Stimulated activated CD4-positive, alpha-beta T cell treated with anti-CD3 and anti-CD28 coated beads, Interleukin-1b, Interleukin-23, amount 100 ng/mL, for 1 hour (primary cell): ENCODE data around the gene MCTP2.

Experiments used
- DNase-seq, 2 donors: peaks; one replicate each; pipeline ENCODE4 v3.0.0-alpha.2; 2020; ENCODE audit warnings: low read depth in 2 of 2

Gene MCTP2

DNA sequence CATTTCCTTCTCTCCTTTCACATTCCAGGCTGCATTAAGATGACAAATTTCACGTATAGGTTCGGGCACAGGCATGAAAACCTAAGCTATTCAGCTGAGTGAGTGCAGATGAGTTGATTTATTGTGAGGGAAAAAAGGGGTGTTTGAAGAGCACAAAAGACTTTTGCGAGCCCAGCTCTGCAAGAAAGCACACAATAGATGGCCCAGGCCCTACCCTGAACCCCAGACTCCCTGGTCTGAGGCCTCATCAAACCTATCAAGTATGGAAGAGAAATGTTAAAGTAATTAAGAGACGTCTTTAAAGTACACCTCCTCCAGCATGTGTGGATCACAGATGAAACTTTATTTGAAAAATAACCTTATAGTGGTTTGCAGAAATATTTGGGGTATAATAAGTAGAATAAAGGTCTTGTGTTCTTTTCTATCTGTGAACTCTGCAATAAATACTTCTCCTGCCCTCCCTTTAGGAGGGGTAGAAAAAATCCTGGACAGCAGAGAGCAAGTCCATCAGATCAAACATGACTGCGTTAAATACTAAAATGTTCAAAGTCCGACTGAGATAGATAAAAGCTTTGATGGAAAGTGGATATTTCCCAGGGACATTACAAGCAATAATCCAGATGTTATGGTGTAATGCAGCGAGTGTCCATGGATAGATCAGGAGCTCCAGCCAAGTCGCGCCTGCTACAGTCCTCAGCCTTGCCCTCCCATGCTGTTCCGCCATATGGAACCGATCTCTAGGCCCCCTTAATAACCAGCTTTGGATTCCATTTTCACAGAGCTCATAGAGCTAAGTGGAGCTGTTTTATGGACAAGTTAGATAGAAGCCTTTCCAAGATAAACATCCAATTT, 121.5 kb downstream of the MCTP2 start:
- DNase-seq: no peak

DNA sequence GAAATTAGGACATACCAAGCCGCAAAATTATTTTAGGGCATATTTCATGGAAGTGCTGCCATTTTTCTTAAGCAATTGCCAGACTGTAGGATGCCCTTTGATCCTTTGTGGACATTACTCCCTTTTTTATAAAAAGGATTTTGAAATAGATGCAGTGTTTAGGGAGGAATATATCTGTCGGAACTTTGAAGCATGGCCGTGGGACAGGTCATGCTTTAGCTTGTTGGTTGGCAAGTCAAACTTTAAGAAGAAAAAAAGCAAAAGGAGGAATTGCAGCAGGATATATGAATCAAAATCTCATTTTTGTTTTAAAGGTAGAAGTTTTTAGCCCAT, 122.1 kb downstream of the MCTP2 start:
- no peak for DNase-seq

DNA sequence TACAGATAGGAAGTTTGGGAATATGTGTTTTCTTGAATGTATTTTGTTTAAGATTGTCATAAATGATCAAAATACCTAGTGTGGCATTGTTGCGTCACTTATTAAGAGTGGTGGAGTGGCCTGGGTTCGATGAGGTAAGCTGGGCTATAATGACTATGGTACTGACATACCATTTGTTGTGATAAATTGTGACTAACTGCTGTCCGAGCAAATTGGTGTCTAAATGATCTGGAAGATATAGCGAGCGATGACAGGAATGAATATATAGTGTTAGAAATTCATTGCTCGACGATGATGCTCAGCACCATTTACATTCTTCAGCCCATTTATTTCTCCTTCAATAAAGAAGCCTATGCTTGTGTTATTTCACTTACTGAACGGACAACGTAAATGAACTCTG, 123.3 kb downstream of the MCTP2 start:
- DNase-seq: no peak

DNA sequence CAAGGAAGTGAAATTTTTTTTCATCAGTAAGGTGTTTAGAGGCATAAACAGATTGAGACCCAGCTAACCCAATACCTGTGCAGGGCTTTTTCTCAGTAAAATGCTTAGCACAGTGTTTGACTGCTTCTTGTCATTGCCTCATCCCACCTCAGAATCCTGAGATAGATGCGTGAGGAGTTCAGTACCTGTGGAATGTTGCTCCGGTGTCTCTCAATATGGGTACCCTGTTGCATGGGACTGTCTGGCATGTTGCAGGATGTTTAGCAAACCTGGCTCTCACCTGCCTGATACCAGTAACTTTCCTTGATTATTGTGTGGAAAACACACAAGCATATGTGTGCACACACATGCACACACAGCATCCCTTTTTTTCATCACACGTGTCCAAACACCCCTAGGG, 128.4 kb downstream of the MCTP2 start:
- DNase-seq: no peak

DNA sequence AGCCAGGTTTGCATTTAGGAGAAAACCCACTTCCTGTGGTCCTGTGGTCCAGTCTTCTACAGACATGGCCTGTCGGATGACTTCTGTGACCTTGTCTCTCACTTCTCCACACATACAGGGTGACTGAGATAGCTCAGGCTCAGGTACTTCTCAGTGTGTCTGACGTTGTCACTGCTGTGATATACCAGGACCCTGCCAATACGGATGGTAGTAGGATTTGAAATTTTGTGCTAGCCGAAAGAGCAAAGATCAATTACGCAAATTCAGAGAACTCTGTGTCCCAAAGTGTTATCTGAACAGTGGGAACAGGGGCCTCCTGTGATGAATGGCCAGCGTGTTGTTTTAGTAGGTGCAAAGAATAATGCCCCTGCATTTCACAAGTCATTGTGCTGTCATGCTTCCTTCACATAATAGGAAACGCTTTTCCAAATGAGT, 128.9 kb downstream of the MCTP2 start:
- DNase-seq: no peak

DNA sequence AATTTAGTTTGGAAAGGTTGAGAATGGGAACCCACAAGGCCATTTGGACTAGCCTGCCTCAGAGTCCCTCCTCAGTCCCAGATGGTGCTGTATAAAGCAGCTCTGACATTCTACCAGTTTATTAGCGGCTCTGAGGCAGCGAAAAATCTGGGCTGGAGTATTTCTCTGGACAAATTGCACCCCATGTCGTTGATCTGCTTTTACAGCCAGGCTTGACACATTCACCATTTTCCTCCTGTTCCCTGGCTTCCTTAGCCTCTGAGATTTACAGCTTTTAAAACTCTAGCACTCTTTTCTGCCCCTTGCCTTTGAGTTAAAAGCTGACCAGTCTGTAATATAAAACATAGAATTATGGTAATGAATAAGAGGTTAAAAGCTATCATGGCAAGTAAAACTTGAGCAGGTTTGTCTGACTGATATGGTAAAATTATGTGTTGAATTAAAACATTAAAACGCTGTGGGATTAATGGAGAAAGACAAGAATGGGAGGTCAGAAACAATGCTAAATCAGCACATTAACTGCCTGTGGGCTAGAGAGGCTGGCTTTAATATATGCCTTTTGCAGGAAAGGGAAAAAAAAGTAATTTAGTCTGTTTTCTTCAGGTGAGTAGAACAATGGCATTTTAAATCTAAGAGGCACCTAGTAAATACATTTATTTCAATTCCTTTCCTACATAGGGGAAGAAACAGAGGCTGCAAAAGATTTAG, 131.2 kb downstream of the MCTP2 start:
- DNase-seq: no peak

DNA sequence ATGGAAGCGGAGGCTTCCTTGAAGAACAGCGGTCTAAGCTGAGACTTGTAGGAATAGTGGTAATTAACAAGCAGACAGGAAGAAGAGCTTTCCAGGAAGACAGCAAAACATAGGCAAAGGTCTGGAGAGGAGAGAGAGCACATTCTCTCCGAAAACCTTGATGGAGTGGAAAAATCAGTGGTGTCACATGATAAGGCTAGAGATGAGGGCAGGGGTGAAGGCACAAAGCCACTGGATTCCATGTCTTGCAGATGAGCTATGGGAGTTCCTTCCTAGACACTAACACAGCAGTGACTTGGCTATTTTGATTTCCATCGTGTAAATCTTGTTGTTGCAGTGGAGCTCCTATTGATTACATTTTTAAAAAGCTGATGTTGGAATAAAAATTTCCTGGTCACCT, 132.0 kb downstream of the MCTP2 start:
- no peak for DNase-seq

DNA sequence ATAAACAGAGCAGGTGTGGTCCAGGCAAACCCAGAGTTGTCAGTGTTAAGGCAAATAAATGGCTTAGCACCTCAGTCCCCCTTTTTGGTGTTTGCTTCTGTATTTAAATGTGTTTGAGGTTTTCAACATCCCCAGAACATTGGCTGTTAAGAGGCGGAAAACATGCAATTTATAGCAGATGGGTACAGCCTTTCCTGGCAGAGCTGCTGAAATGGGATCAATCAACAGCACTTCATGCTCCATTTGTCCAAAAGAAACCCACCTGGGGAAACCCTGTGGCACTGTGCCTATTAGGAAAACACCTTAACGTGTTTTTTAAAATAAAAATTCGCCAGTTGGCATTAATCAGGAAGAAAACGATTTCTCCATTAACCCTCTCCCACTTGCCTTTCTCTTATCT, 135.4 kb downstream of the MCTP2 start:
- DNase-seq: no peak

DNA sequence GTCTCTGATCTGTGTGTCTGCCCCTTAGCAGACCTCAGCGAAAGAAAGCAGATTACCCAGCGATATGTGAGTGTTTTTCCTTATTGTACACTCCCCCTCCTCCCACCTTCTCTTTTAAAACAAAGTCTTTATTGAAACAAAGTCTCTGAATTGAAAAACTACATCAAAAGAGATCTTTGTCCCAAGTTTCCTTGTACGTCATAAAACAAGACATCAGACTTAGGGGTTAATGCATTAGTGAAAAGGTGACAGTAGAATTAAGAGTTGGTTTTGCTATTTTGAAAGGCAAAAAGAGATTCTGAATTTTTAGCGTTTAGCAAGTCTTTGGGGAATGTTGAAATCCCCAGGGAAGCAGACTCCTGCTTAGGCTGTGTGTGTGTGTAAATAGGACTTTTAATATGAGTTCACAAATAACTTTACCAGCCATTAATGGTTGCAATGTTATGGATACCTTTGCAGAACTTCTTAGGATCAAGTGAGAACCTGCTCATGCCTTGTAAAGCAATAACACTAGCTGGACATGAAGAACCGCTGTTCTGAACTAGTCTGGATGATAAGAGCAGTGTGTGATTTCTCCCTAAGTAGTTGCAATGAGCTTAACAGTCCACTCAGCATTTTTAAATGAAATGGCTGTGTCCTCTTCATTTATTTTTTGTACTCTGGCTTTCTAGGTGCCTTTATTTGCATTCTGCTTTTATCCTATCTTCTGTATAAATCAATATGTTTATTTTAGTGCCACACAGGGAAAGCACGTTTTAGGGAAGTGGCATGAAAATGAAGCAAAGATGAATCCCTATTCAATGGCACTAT, 136.6 kb downstream of the MCTP2 start:
- DNase-seq: no peak

DNA sequence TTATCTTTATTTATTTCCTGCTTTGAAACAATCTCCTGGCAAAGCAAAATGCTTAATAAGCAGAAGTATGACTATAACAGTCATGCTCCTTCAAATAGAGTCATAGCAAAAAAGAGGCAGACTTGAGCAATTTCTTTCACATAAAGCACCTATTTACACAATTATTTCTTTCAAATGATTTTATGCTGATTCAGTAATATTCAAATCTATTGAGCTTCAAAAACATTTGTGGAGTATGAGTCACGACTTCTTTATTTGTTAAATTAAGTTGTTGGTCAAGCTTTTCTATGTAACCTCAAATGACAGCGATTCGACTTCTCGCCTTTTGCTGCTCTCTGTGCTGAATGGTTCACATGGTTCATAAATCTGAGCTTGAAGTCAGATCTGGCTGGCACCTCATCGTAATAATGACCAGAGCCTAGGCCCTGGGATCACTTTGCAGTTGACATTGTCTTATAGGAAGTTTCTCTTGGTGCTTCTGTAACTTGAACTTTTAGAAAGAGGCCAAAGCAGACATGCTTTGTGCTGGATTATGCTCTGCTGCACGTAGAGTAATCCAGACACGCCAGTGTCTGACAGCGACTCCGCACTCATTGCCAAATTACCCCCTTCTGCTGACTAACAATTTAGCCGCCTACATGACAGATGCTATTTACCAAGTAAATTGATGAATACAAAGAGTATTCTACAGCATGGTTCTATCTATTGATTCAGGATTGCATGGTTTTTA, 139.0 kb downstream of the MCTP2 start:
- DNase-seq: no peak

DNA sequence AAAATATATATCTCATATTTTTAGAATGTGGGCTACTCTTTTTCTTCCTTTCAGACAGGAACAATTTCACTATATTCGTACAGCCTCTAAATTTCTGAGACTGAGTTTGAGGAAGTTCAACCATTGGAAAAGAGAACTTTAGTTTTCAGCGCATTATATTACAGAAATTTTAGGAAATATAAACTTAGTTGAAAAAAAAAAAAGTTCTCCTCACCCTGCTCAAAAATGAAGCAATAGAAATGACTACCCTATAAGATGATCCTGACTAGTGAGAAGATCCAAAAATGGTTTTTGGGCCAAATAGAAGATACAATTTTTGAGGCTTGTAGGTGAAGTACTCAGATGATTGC, 139.6 kb downstream of the MCTP2 start:
- no peak for DNase-seq

DNA sequence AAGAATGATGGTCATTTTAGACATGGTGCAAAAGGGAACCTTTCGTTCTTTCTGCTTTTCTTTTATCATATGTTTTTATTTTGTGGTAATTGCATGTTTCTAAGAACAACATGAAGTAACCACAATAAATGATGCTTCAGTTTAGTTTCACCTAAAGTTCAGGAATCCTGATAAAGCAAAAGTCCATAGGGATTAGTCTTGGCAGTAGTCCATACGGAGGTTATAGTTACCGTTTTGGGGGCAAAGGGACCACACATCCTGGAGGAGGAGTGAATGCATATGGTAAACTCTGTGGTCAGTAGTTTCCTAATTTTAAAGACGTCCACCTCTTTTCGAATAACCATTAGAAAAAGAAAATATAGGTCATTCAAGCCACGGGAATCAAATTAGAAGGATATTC, 141.5 kb downstream of the MCTP2 start:
- DNase-seq: no peak

DNA sequence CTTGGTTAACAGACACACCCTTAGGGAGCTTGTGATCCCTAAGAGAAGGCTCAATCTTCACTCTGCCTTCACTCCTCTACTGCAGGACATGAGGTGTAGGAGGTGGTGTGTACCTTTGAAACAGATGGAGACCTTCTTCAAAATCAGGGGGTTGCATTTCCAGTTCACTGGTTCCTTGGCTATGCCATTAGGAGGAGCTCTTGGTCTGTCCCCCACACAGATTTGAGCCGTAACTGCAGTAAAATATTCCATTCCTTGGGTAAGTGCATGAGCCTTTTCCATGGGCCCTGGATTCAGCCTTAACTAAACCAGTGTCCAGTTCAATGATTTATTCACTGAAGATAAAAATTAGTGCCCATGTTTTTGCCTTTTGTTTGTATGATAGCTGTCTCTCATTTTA, 144.6 kb downstream of the MCTP2 start:
- DNase-seq: no peak

DNA sequence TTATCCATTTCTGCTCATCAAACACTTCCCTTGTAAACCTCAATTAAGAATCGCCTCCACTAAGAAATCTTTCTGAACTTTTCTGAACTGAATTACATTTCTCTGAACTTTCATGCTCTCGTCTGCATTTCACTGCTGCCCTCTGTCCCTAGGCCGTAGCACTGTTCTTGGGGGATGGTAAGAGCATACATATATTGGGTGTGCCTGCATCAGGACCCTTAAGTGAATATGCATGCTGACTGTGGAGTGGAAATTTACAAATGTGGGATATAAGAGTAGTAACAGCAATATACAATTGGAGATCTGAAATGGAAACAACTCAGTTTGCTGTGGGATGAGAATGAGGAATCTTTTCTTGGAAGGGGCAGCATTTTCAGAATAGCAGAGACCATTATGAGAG, 148.6 kb downstream of the MCTP2 start:
- no peak for DNase-seq

DNA sequence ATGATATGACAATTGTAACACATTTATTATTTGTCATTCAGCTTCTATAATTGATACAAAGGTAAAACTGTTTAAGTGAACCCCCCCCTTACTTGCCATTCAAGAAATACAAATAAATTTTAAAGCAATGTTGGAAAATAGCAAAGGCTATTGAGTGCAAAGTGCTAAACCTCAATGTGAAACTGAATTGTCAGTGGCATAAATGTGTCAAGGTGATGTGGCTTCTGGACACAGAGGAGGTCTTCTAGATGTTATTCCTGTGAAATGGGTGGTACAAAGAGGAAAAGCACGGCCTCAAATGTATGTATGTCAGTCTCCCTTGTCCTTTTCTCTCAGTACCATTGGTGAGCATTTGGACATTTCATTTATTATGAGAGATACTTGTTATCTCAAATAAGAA, 149.4 kb downstream of the MCTP2 start:
- DNase-seq: no peak

DNA sequence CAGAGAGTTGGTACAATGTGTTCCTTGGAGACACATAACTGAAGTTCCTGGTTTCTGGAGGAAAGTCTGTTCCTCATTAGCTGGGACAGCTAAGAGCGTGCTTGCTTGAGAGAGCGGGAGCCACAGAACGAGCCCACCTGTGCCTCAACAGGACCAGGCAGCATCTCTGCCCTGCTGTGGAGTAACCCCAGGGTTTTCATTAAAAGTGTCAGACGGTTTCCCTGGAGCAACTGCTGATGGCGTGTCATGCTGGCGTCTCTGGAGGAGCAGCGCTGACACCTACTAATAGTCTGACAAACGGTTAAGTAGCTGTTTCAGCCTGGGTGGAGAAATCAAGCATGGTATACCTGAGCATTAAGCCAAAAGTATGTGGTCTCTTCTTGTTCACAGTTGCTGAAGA, 150.0 kb downstream of the MCTP2 start:
- no peak for DNase-seq

DNA sequence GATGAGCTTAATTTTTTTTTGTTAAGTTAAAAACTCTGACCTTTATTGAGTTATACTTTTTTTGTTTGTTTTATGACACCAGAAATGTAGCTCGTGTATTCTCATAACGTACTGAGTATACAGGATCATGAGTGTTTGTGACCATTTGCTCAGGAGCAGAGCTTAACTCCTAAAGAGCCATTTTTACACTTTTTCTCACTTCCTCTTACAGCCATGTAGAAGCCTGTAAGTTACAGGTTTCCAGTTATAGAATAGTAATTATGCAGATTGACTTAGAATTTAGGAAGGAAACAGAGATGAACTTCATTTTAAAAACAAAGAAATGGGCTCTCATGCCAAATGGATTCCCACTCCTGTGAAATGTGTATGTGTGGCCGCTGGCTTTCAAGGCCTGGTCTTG, 151.7 kb downstream of the MCTP2 start:
- no peak for DNase-seq

DNA sequence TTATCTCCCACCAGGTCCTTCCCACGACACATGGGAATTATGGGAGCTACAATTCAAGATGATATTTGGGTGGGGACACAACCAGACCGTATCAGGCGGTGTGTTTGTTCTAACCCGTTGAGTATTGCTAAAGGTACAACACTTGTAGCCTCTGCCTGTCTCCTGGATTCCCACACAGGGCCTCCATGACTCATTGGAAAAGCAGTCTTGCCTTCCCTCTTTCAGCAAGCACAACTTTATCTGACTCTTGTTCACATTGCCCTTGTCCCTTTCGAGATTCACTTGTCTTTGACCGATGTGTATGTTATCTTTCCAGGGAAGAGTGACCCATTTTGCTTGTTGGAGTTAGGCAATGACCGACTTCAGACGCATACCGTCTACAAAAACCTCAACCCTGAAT, 152.3 kb downstream of the MCTP2 start:
- no peak for DNase-seq

DNA sequence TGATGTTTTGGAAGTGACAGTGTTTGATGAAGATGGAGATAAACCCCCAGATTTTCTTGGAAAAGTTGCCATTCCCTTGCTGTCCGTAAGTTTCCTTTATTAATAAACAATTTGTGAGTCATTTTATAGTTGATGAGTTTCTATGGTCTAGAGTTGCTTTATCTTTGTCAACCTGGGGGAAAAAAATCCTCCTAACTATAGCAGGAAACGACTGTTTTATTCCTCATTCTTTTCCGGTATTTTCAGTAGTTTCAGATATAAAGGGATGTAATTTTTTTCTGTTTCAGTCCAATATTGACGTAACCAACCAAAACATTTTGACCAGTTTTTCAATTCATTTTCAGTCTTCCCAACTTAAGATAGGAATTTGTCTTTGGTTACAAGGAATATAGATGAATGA, 154.1 kb downstream of the MCTP2 start:
- no peak for DNase-seq

DNA sequence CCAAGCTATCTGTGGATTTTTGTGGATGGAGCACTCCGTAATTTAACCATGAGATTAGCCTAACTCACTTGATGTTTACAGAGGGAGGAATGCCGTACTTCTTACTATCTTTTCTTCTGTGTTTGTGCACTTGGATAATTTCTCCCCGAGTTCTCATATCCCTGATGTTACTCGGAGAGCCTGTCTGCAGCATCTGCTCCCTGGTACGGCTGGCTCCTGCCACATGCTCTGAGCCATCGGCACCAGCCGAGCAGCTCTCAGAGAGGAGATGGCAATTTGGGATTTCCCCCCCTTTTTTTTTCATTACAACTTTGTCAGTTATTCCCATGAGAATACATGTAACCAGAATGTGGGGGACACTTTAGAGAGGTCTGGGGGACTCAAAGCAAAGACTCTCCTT, 155.0 kb downstream of the MCTP2 start:
- DNase-seq: no peak

DNA sequence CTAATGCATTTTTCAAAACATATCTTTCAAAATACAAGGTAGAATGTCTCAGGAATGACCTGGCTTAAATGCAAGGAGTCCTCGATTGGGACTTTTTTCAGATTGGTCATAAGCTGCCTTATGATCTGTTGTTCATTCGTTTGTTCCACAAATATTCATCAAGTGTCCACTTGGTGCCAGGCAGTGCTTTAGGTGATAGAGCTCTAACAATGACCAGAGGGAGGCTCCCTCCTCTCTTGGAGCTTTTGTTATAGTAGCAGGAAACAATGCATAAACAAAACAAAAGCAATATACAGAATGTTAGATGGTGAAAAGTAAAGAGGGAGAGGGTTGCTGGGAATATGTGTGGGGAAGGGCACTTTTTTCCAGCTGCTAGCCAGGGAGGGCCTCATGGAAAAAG, 156.1 kb downstream of the MCTP2 start:
- DNase-seq: no peak

DNA sequence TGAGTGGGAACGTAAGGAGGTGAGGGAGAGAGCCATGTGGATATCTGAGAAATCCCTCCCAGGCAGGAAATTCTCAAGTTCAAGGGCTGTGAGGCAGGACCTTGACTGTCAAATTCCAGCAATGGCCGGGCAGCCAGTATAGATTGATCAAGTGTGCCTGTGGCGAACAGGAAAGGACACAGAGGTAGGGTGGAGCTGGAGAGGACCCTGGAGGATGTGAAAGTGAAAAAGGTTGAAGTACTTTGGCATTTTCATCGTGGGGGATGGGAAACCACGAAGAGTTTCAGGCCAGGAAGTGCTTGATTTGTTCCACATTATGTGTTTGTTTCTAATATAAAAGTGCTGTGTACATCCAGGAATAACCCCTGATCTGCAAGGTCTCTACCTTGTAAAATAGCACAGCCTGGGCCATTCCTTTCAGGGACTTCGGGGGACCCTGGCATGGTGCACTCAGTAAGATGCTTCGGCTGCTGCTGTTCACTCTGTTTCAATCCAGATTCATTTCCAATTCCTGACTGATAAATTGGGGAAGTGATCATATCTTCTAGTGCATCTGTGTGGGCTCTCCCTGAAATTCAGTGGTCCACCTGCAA, 156.6 kb downstream of the MCTP2 start:
- DNase-seq: no peak
